GM20431 (cell line): ENCODE data around the gene SPAG5.

Experiments used
- in situ Hi-C: fragments of 300-500 bp; cut with MseI, MboI; formaldehyde crosslinking; loops from one replicate; pipeline ENCODE4 v1.15.0; 2020; ENCODE audit warnings: low sequenced_read_pairs; ENCODE audit not compliant: unreplicated experiment

Gene SPAG5

DNA sequence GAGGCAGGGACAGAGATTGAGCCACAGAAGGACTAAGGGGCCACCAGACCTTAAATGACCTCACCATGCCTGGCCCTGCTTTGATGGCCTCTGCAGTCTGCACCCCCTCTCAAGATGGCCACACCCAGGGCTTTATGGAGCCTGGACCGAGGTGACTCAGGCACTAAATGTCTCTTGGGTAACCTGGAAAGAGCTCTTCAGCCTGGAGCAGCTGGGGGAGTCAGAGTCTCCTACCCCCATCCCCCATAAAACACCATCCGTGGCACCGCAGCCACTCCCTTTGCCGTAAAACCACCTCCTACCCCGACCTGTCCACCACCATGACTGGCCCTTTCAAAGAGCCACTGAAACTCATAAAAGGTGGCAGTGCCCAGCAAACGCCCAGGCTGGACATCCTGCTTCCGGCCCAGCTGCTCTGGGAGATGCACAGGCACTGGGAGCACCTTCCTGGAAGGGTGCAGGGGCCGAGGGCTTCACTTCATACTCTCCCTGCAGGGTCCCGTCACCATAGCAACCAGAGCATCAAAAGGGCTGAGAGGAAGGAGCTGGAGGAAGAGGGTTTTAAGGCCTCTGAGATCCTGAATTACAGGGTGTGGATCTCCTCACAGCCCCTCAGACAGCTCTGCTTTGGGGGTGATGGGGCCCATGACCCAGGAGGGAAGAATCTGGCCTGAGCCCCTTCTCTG is 70.4 kb downstream of the SPAG5 start:
- in situ Hi-C loops: no loop called here

DNA sequence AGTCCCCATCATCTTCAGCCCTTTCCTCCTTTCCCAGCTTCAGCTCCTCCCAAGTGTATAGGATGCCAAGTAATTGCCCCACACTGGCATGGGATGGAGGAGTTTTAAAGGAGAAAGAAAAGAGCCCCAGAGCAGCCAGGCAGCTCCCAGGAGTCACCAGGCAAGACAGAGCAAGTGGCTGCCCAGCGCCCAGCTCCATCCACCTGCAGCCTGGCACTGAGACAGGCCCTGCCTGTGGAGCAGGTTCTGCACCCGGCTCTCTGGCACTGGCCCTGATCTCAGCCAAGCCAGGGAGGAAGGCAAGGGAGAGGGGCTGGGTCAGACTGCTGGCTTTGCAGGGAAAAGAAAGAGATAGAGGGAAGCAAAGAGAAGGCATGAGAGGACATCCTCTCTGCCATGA is 71.0 kb downstream of the SPAG5 start:
- in situ Hi-C loops: no loop called here
